WTC11 (cell line): ENCODE data around the gene KHK. TPM values are rescaled to one million over a fixed set of nuclear protein-coding genes. Genes with fewer than 3 reads are reported as not detected.

ENCODE experiments used
- ATAC-seq: fragments of 200-7000 bp; cut with Tn5 transposase; 2 replicates; pipeline ENCODE4 v1.10.0; 2021; ENCODE audit warnings: mild to moderate bottlenecking, moderate library complexity
- CTCF ChIA-PET: fragments of 300-600 bp; sonication (Branson Sonifier 250); formaldehyde crosslinking; loops from one replicate; lab custom pipeline; 2021; ENCODE audit warnings: antibody characterized with exemption; lab: Charles Lee
- POLR2A ChIA-PET: fragments of 350-600 bp; sonication (Branson Sonifier 250); formaldehyde crosslinking; loops from one replicate; lab custom pipeline; 2021; ENCODE audit warnings: antibody characterized with exemption; lab: Charles Lee
- DNase-seq: peaks from one replicate; pipeline ENCODE4 v3.0.0; 2021; ENCODE audit warnings: low spot score
- H3K27ac Mint-ChIP-seq: 2 replicates; pipeline ENCODE4 v1.8.0; 2021; ENCODE audit warnings: mixed read lengths
- H3K27me3 Mint-ChIP-seq: 2 replicates; pipeline ENCODE4 v1.8.0; 2021; ENCODE audit warnings: low read depth, mild to moderate bottlenecking, moderate library complexity, mixed read lengths
- H3K36me3 Mint-ChIP-seq: 2 replicates; pipeline ENCODE4 v1.8.0; 2021; ENCODE audit warnings: mixed read lengths
- H3K4me1 Mint-ChIP-seq: 2 replicates; pipeline ENCODE4 v1.8.0; 2022; ENCODE audit warnings: mixed read lengths
- H3K4me3 Mint-ChIP-seq: 2 replicates; pipeline ENCODE4 v1.8.0; 2021; ENCODE audit warnings: mild to moderate bottlenecking, moderate library complexity, mixed read lengths
- H3K9me3 Mint-ChIP-seq: 2 replicates; pipeline ENCODE4 v1.8.0; 2021; ENCODE audit warnings: mixed read lengths
- ELF4 ChIP-seq: sonication (generic); formaldehyde crosslinking; IDR thresholded peaks from 2 replicates; pipeline ENCODE4 v1.8.1; 2022; ENCODE audit warnings: low read depth, mild to moderate bottlenecking, moderate library complexity, missing genetic modification reagents
- NR2C2 ChIP-seq: sonication (generic); formaldehyde crosslinking; IDR thresholded peaks from 2 replicates; pipeline ENCODE4 v1.8.0; 2022; ENCODE audit warnings: mild to moderate bottlenecking, missing genetic modification reagents
- RORB ChIP-seq: fragments of 250-450 bp; sonication (Bioruptor Pico); IDR thresholded peaks from 2 replicates; pipeline ENCODE4 v1.9.0; 2021; ENCODE audit warnings: mild to moderate bottlenecking
- ZNF671 ChIP-seq: fragments of 250-450 bp; sonication (Bioruptor Pico); IDR thresholded peaks from 2 replicates; pipeline ENCODE4 v1.8.0; 2021; ENCODE audit warnings: mild to moderate bottlenecking
- total RNA-seq: library from RNA; stranded (reverse); gene quantifications from 3 replicates; pipeline ENCODE4 v1.2.3, GENCODE V29; 2021
- TF ChIP-seq, protein P1 (sequence below): fragments of 250-450 bp; sonication (Bioruptor Pico); conservative IDR thresholded peaks from 2 replicates; pipeline ENCODE4 v1.9.0; 2021; ENCODE audit warnings: mild to moderate bottlenecking
- TF ChIP-seq, protein P2 (sequence below): sonication (generic); formaldehyde crosslinking; IDR thresholded peaks from 2 replicates; pipeline ENCODE4 v1.8.1; 2022; ENCODE audit warnings: mild to moderate bottlenecking, missing genetic modification reagents, moderate library complexity, borderline replicate concordance
- TF ChIP-seq, protein P3 (sequence below): sonication (generic); formaldehyde crosslinking; IDR thresholded peaks from 2 replicates; pipeline ENCODE4 v1.8.0; 2022; ENCODE audit warnings: mild to moderate bottlenecking, missing genetic modification reagents
- TF ChIP-seq, protein P4 (sequence below): sonication (generic); formaldehyde crosslinking; IDR thresholded peaks from 2 replicates; pipeline ENCODE4 v1.8.1; 2023; ENCODE audit warnings: mild to moderate bottlenecking, missing genetic modification reagents
- TF ChIP-seq, protein P5 (sequence below): fragments of 250-450 bp; sonication (Bioruptor Pico); IDR thresholded peaks from 2 replicates; pipeline ENCODE4 v1.9.0; 2021; ENCODE audit warnings: mild to moderate bottlenecking, borderline replicate concordance
- TF ChIP-seq, protein P6 (sequence below): sonication (generic); formaldehyde crosslinking; IDR thresholded peaks from 2 replicates; pipeline ENCODE4 v1.8.1; 2023; ENCODE audit warnings: mild to moderate bottlenecking, moderate library complexity, missing genetic modification reagents

KHK gene
- total RNA-seq, 1 experiment from 2014 or later: 17.4 TPM

DNA sequence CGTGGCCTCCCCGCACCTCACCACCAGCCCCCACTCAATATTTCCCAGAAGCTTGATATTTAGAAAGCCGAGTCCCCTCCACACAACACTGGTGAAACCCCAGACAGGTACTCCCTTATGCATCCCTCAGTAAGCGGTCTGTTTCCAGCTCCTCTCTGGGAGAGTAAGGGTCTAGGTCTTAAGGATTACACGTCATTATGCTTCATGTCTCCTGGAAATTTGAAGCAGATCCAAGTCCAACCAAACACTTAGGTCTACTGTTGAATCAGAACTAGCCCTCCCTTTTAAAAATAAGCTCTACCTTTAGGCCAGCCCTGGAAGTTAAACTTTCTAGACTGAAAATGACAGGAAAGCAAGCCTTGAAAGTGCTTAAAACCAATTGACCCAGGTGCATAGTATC lies 13.7 kb upstream of the KHK start (continued):
- TF ChIP-seq, protein P1, sequence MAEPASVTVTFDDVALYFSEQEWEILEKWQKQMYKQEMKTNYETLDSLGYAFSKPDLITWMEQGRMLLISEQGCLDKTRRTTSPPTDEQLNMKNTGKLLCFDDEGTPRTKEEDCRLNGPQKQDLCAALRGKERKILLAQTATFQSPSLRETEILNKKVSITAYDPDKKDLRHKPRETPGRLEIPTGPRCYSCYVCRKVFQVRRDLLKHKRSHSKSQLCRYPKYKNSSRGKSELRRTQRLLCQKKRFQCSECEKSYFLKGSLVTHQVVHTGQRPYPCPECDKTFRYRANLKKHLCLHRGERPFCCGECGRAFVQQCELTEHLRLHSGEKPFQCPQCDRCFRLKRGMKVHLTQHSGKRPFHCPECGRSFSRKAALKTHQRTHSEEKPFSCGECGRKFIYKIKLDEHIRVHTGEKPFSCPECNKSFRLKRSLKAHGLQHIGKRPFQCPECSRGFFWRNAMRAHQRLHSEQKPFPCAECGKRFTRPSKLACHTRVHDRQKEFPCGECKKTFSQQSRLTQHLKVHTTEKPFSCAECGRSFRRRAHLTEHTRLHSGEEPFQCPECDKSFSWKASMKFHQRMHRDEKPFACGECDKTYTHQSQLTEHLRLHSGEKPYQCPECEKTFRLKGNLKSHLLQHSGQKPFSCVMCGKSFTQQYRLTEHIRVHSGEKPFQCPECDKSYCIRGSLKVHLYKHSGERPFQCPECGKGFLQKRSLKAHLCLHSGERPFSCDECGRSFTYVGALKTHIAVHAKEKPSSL (CRISPR knock-in tag): no peak
- TF ChIP-seq RORB (CRISPR knock-in tag) (no peak), NR2C2 (no peak), ELF4 (CRISPR knock-in tag) (no peak)
- TF ChIP-seq, protein P2, sequence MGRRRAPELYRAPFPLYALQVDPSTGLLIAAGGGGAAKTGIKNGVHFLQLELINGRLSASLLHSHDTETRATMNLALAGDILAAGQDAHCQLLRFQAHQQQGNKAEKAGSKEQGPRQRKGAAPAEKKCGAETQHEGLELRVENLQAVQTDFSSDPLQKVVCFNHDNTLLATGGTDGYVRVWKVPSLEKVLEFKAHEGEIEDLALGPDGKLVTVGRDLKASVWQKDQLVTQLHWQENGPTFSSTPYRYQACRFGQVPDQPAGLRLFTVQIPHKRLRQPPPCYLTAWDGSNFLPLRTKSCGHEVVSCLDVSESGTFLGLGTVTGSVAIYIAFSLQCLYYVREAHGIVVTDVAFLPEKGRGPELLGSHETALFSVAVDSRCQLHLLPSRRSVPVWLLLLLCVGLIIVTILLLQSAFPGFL (CRISPR knock-in tag): no peak

DNA sequence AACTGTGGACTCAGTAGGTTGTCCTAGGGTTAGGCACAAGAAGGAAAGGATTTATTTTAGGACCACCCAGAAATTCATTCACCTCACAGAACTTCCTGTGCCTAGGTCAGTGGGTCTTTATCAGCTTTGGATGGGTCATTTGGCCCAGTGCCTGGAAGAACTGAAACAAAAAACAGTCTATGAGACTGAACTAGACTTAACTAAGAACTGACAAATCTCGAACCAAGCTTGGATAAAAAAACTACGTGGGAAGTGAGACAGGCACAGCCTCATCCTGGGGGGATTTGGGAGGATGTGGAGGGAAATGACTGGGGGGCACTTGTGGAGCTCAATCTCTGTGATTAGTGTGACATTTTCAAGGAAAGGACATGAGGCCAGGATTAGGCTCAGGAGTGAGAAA lies 12.8 kb upstream of the KHK start:
- Mint-ChIP-seq H3K4me3 (no peak overlapping the region), H3K27ac (no peak overlapping the region), H3K4me1 (peaks cover 20% of the 10 kb centered on the region), H3K36me3 (peaks cover 13% of the 10 kb centered on the region), H3K27me3 (peaks cover 11% of the 10 kb centered on the region), H3K9me3 (no peaks in the 10 kb centered on the region)
- CTCF ChIA-PET: interaction anchor here (1.8 to 4.5 kb wide), 2 partner anchors 11 to 112 kb away, joined by 5 to 50 read pairs; partner anchors contain the start of gene KHK
- TF ChIP-seq, protein P3, sequence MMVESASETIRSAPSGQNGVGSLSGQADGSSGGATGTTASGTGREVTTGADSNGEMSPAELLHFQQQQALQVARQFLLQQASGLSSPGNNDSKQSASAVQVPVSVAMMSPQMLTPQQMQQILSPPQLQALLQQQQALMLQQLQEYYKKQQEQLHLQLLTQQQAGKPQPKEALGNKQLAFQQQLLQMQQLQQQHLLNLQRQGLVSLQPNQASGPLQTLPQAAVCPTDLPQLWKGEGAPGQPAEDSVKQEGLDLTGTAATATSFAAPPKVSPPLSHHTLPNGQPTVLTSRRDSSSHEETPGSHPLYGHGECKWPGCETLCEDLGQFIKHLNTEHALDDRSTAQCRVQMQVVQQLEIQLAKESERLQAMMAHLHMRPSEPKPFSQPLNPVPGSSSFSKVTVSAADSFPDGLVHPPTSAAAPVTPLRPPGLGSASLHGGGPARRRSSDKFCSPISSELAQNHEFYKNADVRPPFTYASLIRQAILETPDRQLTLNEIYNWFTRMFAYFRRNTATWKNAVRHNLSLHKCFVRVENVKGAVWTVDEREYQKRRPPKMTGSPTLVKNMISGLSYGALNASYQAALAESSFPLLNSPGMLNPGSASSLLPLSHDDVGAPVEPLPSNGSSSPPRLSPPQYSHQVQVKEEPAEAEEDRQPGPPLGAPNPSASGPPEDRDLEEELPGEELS: no peak
- TF ChIP-seq, protein P4, sequence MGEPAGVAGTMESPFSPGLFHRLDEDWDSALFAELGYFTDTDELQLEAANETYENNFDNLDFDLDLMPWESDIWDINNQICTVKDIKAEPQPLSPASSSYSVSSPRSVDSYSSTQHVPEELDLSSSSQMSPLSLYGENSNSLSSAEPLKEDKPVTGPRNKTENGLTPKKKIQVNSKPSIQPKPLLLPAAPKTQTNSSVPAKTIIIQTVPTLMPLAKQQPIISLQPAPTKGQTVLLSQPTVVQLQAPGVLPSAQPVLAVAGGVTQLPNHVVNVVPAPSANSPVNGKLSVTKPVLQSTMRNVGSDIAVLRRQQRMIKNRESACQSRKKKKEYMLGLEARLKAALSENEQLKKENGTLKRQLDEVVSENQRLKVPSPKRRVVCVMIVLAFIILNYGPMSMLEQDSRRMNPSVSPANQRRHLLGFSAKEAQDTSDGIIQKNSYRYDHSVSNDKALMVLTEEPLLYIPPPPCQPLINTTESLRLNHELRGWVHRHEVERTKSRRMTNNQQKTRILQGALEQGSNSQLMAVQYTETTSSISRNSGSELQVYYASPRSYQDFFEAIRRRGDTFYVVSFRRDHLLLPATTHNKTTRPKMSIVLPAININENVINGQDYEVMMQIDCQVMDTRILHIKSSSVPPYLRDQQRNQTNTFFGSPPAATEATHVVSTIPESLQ (CRISPR knock-in tag): no peak
- no peak for DNase-seq
- POLR2A ChIA-PET: interaction anchor here (3.2 kb wide), 1 partner anchor 23 kb away, joined by 27 read pairs; the partner anchor contains the start of gene AGBL5
- ATAC-seq: no peak

DNA sequence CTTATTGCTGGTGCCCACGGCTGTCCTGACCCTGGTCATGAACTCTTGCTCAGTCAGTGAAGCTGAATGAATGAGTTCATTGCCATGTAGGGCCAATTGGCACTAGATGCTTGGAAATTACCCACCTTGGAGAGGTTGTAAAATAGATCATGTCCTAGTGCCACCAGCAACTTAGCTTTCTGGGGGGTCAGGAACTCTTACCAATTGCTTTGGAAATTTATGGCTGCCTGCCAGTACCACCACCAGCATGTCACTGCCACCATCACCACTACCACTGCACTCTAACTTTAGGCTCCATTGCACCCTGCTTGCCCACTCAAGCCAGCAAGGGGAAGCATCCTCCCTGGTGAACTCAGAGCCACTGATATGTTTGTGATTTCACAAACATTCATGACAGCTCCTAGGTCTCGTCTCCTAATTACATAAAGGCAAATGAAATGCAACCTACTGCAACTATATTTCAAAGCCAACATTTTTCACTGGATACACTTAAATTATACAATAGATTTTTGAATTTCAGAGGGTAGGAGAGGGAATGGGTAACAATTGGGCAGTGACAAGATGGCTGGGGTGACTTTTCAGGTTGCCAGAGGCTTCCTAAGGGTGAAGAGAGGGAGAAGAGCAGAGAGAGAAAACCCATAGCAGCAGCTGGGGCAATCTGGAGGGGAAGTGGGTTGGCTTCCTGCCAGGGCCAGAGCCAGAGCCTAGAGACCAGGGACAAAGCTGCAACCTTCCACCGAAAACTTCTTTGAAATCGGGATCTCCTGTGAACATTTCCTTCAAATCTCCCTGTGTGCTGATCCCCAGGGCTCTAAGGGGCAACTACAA lies 11.6 kb upstream of the KHK start:
- H3K36me3 Mint-ChIP-seq: peaks cover 1% of the 10 kb centered on the region; the same call in 1 of the 2 replicates
- no peak overlapping the region for H3K27ac Mint-ChIP-seq
- H3K9me3 Mint-ChIP-seq: no peaks in the 10 kb centered on the region
- peaks cover 20% of the 10 kb centered on the region for H3K4me1 Mint-ChIP-seq
- ATAC-seq: no peak
- ChIA-PET CTCF (interaction anchor here (1.8 to 4.5 kb wide), 2 partner anchors 10 to 113 kb away, joined by 5 to 50 read pairs; partner anchors contain the start of gene KHK), POLR2A (no interaction called here)
- no peak overlapping the region for H3K4me3 Mint-ChIP-seq
- TF ChIP-seq, protein P5, sequence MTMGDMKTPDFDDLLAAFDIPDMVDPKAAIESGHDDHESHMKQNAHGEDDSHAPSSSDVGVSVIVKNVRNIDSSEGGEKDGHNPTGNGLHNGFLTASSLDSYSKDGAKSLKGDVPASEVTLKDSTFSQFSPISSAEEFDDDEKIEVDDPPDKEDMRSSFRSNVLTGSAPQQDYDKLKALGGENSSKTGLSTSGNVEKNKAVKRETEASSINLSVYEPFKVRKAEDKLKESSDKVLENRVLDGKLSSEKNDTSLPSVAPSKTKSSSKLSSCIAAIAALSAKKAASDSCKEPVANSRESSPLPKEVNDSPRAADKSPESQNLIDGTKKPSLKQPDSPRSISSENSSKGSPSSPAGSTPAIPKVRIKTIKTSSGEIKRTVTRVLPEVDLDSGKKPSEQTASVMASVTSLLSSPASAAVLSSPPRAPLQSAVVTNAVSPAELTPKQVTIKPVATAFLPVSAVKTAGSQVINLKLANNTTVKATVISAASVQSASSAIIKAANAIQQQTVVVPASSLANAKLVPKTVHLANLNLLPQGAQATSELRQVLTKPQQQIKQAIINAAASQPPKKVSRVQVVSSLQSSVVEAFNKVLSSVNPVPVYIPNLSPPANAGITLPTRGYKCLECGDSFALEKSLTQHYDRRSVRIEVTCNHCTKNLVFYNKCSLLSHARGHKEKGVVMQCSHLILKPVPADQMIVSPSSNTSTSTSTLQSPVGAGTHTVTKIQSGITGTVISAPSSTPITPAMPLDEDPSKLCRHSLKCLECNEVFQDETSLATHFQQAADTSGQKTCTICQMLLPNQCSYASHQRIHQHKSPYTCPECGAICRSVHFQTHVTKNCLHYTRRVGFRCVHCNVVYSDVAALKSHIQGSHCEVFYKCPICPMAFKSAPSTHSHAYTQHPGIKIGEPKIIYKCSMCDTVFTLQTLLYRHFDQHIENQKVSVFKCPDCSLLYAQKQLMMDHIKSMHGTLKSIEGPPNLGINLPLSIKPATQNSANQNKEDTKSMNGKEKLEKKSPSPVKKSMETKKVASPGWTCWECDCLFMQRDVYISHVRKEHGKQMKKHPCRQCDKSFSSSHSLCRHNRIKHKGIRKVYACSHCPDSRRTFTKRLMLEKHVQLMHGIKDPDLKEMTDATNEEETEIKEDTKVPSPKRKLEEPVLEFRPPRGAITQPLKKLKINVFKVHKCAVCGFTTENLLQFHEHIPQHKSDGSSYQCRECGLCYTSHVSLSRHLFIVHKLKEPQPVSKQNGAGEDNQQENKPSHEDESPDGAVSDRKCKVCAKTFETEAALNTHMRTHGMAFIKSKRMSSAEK: no peak
- TF ChIP-seq, protein P4 (CRISPR knock-in tag): no peak
- TF ChIP-seq ZNF671 (CRISPR knock-in tag): no peak
- TF ChIP-seq, protein P1 (CRISPR knock-in tag): no peak
- TF ChIP-seq, protein P6, sequence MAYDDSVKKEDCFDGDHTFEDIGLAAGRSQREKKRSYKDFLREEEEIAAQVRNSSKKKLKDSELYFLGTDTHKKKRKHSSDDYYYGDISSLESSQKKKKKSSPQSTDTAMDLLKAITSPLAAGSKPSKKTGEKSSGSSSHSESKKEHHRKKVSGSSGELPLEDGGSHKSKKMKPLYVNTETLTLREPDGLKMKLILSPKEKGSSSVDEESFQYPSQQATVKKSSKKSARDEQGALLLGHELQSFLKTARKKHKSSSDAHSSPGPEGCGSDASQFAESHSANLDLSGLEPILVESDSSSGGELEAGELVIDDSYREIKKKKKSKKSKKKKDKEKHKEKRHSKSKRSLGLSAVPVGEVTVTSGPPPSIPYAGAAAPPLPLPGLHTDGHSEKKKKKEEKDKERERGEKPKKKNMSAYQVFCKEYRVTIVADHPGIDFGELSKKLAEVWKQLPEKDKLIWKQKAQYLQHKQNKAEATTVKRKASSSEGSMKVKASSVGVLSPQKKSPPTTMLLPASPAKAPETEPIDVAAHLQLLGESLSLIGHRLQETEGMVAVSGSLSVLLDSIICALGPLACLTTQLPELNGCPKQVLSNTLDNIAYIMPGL (CRISPR knock-in tag): no peak
- TF ChIP-seq, all 79 proteins: peak for 0
- peaks cover 11% of the 10 kb centered on the region for H3K27me3 Mint-ChIP-seq
- no peak for DNase-seq
